Mesendoderm (in vitro differentiated cells): Measurements from ENCODE around the gene SPATA19.

Experiments
- DNase-seq: peaks from one replicate; pipeline ENCODE4 v3.0.0; 2013
- H2AK5ac ChIP-seq: 2 replicates; pipeline ENCODE4 v1.6.1; 2013; ENCODE audit warnings: low read length, inconsistent platforms
- H2BK120ac ChIP-seq: 2 replicates; pipeline ENCODE4 v1.6.1; 2013; ENCODE audit warnings: low read depth, mild to moderate bottlenecking, low read length, moderate library complexity, mixed read lengths
- H2BK15ac ChIP-seq: replicated peaks from 2 replicates; pipeline ENCODE4 v1.6.1; 2013; ENCODE audit warnings: low read depth, mild to moderate bottlenecking, moderate library complexity
- H2BK5ac ChIP-seq: 2 replicates; pipeline ENCODE4 v1.6.1; 2013; ENCODE audit warnings: low read length, inconsistent platforms
- H3K18ac ChIP-seq: 2 replicates; pipeline ENCODE4 v1.6.1; 2013; ENCODE audit warnings: mild to moderate bottlenecking, low read length, mixed read lengths
- H3K23ac ChIP-seq: one replicate; pipeline ENCODE4 v1.6.1; 2013; ENCODE audit warnings: low read length
- H3K27ac ChIP-seq: 2 replicates; pipeline ENCODE4 v1.5.1; 2013; ENCODE audit warnings: low read depth, mild to moderate bottlenecking, inconsistent platforms, low read length, moderate library complexity
- H3K27me3 ChIP-seq: 2 replicates; pipeline ENCODE4 v1.6.1; 2013; ENCODE audit warnings: low read length, control low read depth, mild to moderate bottlenecking, inconsistent platforms; ENCODE audit not compliant: insufficient read depth, poor library complexity
- H3K36me3 ChIP-seq: 2 replicates; pipeline ENCODE4 v1.6.1; 2013; ENCODE audit warnings: low read length, inconsistent platforms; ENCODE audit not compliant: control insufficient read depth, insufficient read depth
- H3K4ac ChIP-seq: one replicate; pipeline ENCODE4 v1.6.1; 2013; ENCODE audit warnings: low read depth, mild to moderate bottlenecking, low read length, moderate library complexity
- H3K4me1 ChIP-seq: 2 replicates; pipeline ENCODE4 v1.6.1; 2013; ENCODE audit warnings: low read depth, low read length, inconsistent platforms; ENCODE audit not compliant: control insufficient read depth
- H3K4me2 ChIP-seq: 2 replicates; pipeline ENCODE4 v1.6.1; 2013; ENCODE audit warnings: low read length
- H3K4me3 ChIP-seq: 2 replicates; pipeline ENCODE4 v1.5.1; 2013; ENCODE audit warnings: mild to moderate bottlenecking, low read length
- H3K56ac ChIP-seq: one replicate; pipeline ENCODE4 v1.6.1; 2013; ENCODE audit warnings: low read length
- H3K79me1 ChIP-seq: 2 replicates; pipeline ENCODE4 v1.6.1; 2013; ENCODE audit warnings: low read length, inconsistent platforms
- H3K79me2 ChIP-seq: 2 replicates; pipeline ENCODE4 v1.6.1; 2013; ENCODE audit warnings: mild to moderate bottlenecking, low read length; ENCODE audit not compliant: control insufficient read depth, insufficient read depth
- H3K9ac ChIP-seq: 2 replicates; pipeline ENCODE4 v1.6.1; 2013; ENCODE audit warnings: low read length, inconsistent platforms
- H4K5ac ChIP-seq: one replicate; pipeline ENCODE4 v1.6.1; 2013; ENCODE audit warnings: low read length
- H4K8ac ChIP-seq: one replicate; pipeline ENCODE4 v1.6.1; 2013; ENCODE audit warnings: low read depth, mild to moderate bottlenecking, control low read depth, low read length, moderate library complexity
- WGBS: extraction: QIAGEN DNeasy Blood & Tissue Kit; methylation state at CpG from one replicate; pipeline ENCODE4 v1.1.7; 2013; ENCODE audit warnings: low lambda C conversion rate, missing lambda C conversion rate; ENCODE audit not compliant: insufficient coverage; ENCODE audit errors: extremely low coverage; 5-methylcytosine and 5-hydroxymethylcytosine counted together

The SPATA19 gene

DNA sequence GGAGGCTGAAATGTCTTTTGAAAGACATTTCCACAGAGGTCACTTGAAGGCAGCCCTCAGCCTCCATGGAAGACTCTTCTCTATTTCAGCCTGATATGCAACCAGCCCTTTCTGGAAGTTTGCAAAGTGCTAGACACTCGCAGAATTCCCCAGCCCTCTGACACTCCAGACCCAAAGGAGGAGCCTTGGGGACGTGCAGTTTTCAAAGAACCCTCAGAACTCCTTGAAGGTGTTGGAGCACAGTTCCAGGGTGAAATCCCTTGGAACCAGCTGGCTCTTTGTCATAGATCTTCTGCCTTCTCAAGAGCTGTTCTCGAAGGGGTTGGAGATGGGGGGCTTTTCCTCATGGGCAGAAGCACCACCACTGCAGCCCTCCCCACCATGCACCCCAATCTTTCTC lies 19.6 kb downstream of the SPATA19 start:
- Histone ChIP-seq H3K4me3 (no peak overlapping the region), H2BK15ac (no peak overlapping the region), H3K79me2 (no peaks in the 10 kb centered on the region), H2AK5ac (no peak overlapping the region), H3K18ac (no peak overlapping the region), H3K27ac (no peak overlapping the region), H3K4ac (no peak overlapping the region), H3K56ac (no peak overlapping the region), H2BK5ac (no peak overlapping the region), H3K27me3 (no peaks in the 10 kb centered on the region), H2BK120ac (no peak overlapping the region), H3K79me1 (no peaks in the 10 kb centered on the region), H3K4me2 (no peak overlapping the region), H3K4me1 (no peaks in the 10 kb centered on the region), H3K36me3 (no peaks in the 10 kb centered on the region), H4K5ac (no peak overlapping the region), H3K9ac (no peak overlapping the region), H3K23ac (no peak overlapping the region), H4K8ac (no peak overlapping the region)
- DNase-seq, result no peak
- WGBS, result no CpG with 5 or more reads among the region's 3 CpGs

DNA sequence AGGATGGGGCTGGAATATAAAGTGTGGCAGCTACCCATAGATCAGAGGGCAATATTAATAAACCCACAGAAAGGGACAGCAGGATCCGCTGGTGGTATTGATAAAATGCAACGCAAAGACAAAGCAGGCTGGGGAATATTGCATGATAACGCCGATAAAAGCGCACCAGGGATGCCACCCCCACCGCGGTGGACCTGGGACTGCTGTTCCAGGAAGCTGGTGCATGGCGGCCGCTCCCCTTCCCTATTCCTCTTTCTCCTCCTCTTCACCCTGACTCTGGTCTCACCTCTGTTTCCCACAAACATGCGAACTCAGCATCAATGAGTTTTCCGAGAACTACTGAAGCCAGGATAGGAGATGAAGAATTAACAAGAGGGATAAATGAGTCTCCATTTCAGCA lies 20.2 kb downstream of the SPATA19 start:
- Histone ChIP-seq H3K4me1 (no peaks in the 10 kb centered on the region), H2BK15ac (no peak overlapping the region), H3K27me3 (no peaks in the 10 kb centered on the region), H3K79me2 (no peaks in the 10 kb centered on the region), H3K9ac (no peak overlapping the region), H4K8ac (no peak overlapping the region), H3K4ac (no peak overlapping the region), H3K79me1 (no peaks in the 10 kb centered on the region), H3K23ac (no peak overlapping the region), H3K56ac (no peak overlapping the region), H4K5ac (no peak overlapping the region), H2BK5ac (no peak overlapping the region), H3K18ac (no peak overlapping the region), H3K4me2 (no peak overlapping the region), H3K36me3 (no peaks in the 10 kb centered on the region), H2BK120ac (no peak overlapping the region), H3K4me3 (no peak overlapping the region), H2AK5ac (no peak overlapping the region), H3K27ac (no peak overlapping the region)
- no CpG with 5 or more reads among the region's 11 CpGs for WGBS
- no peak for DNase-seq

GRCh38 chr11:133824593-133824992 lies 20.7 kb downstream of the SPATA19 start:
- Histone ChIP-seq H3K23ac (no peak overlapping the region), H3K36me3 (no peaks in the 10 kb centered on the region), H3K79me2 (no peaks in the 10 kb centered on the region), H3K9ac (no peak overlapping the region), H3K4me1 (no peaks in the 10 kb centered on the region), H4K5ac (no peak overlapping the region), H3K18ac (no peak overlapping the region), H2BK5ac (no peak overlapping the region), H4K8ac (no peak overlapping the region), H3K27me3 (no peaks in the 10 kb centered on the region), H2BK15ac (no peak overlapping the region), H3K4ac (no peak overlapping the region), H3K56ac (no peak overlapping the region), H3K79me1 (no peaks in the 10 kb centered on the region), H3K27ac (no peak overlapping the region), H2BK120ac (no peak overlapping the region), H3K4me2 (no peak overlapping the region), H2AK5ac (no peak overlapping the region), H3K4me3 (no peak overlapping the region)
- no CpG with 5 or more reads among the region's 9 CpGs for WGBS
- no peak for DNase-seq

- Histone ChIP-seq H3K4ac (no peak overlapping the region), H3K23ac (no peak overlapping the region), H3K4me2 (no peak overlapping the region), H2AK5ac (no peak overlapping the region), H3K36me3 (no peaks in the 10 kb centered on the region), H4K5ac (no peak overlapping the region), H4K8ac (no peak overlapping the region), H3K18ac (no peak overlapping the region), H2BK120ac (no peak overlapping the region), H3K79me1 (no peaks in the 10 kb centered on the region), H3K79me2 (no peaks in the 10 kb centered on the region), H3K4me3 (no peak overlapping the region), H3K27me3 (no peaks in the 10 kb centered on the region), H3K27ac (no peak overlapping the region), H2BK15ac (no peak overlapping the region), H3K56ac (no peak overlapping the region), H3K9ac (no peak overlapping the region), H2BK5ac (no peak overlapping the region), H3K4me1 (no peaks in the 10 kb centered on the region)
- no CpG with 5 or more reads among the region's 4 CpGs for WGBS
- DNase-seq, result no peak
Measured at GRCh38 chr11:133823614-133824013, 21.7 kb downstream of the SPATA19 start.

GRCh38 chr11:133823211-133823610 lies 22.1 kb downstream of the SPATA19 start:
- Histone ChIP-seq H3K79me2 (no peaks in the 10 kb centered on the region), H3K4ac (no peak overlapping the region), H3K18ac (no peak overlapping the region), H2BK5ac (no peak overlapping the region), H2BK15ac (no peak overlapping the region), H3K9ac (no peak overlapping the region), H4K5ac (no peak overlapping the region), H3K27ac (no peak overlapping the region), H3K4me3 (no peak overlapping the region), H3K23ac (no peak overlapping the region), H3K79me1 (no peaks in the 10 kb centered on the region), H2BK120ac (no peak overlapping the region), H3K56ac (no peak overlapping the region), H2AK5ac (no peak overlapping the region), H4K8ac (no peak overlapping the region), H3K4me2 (no peak overlapping the region), H3K36me3 (no peaks in the 10 kb centered on the region), H3K4me1 (no peaks in the 10 kb centered on the region), H3K27me3 (no peaks in the 10 kb centered on the region)
- WGBS, result no CpG with 5 or more reads among the region's 6 CpGs
- DNase-seq, result no peak

DNA sequence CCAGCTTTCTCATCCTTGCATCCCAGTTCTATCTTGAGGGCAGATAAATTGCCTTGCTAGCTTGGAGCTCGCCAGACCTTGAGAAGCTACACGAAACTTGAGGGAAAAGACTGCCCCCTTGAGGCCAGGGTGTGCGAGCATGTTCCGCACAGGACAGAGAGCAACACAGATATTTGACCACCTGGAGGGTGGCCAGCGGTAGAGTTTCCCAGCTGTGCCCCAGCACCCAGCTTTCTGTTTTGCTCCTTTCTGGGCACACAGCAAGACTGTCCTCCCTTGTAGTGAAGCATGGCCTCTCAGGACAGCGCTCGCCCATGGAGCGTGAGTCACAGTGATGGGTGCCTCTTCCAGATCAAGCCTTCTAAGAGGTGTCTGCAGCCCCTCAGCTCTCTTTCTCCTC lies 23.5 kb downstream of the SPATA19 start:
- no CpG with 5 or more reads among the region's 8 CpGs for WGBS
- Histone ChIP-seq H3K4me3 (no peak overlapping the region), H3K27me3 (no peaks in the 10 kb centered on the region), H2AK5ac (no peak overlapping the region), H3K56ac (no peak overlapping the region), H3K36me3 (no peaks in the 10 kb centered on the region), H3K79me2 (no peaks in the 10 kb centered on the region), H2BK5ac (no peak overlapping the region), H4K5ac (no peak overlapping the region), H3K4me1 (no peaks in the 10 kb centered on the region), H2BK15ac (no peak overlapping the region), H3K79me1 (no peaks in the 10 kb centered on the region), H3K18ac (no peak overlapping the region), H2BK120ac (no peak overlapping the region), H3K9ac (no peak overlapping the region), H3K27ac (no peak overlapping the region), H3K23ac (no peak overlapping the region), H4K8ac (no peak overlapping the region), H3K4me2 (no peak overlapping the region), H3K4ac (no peak overlapping the region)
- peak; percentile 90 for DNase-seq
